K562 (cell line): ENCODE measurements around the gene LRP1B. TPM values are rescaled to one million over a fixed set of nuclear protein-coding genes. Genes with fewer than 3 reads are reported as not detected.

Experiments used
- ATAC-seq: fragments of 200-7000 bp; cut with Tn5 transposase; 3 replicates; pipeline ENCODE4 v1.9.1; 2020; ENCODE audit warnings: moderate library complexity
- BruUV-seq: library from RNA; stranded (reverse); fragments of 400-500 nt; replicated peaks from 2 replicates; lab custom pipeline; 2021; lab: Mats Ljungman, UMichigan
- CTCF ChIA-PET: fragments of 300-600 bp; formaldehyde crosslinking; extraction: SDS; loops from one replicate; lab custom pipeline; 2021; ENCODE audit warnings: low intra/inter-chr PET ratio; lab: Yijun Ruan, JAX
- POLR2A ChIA-PET: fragments of 300-600, 350-650 bp; sonication (Branson Sonifier 250); formaldehyde crosslinking; extraction: SDS; loops from one replicate; lab custom pipeline; 2021; ENCODE audit warnings: antibody characterized with exemption, inconsistent platforms; lab: Yijun Ruan, JAX
- DNase-seq, 4 experiments: peaks; one replicate each; pipeline versions ENCODE4 v3.0.0 to v3.0.0-alpha.2; 2011 to 2018; ENCODE audit warnings: low spot score in 3 of 4, mixed read lengths in 3 of 4; ENCODE audit errors: extremely low read depth in 1 of 4
- FAIRE-seq: peaks from 2 replicates; lab custom pipeline; 2011; peaks lifted over from hg19 to GRCh38; lab: Jason Lieb, UNC
- H2AFZ ChIP-seq: 2 replicates; pipeline ENCODE4 v1.6.0; 2011; ENCODE audit warnings: low read depth, low read length, control low read depth, inconsistent platforms
- H3K27ac ChIP-seq: fragments of 200-600 bp; 3 replicates; pipeline ENCODE4 v1.8.0; 2011; ENCODE audit warnings: low read depth, mild to moderate bottlenecking, control low read depth, inconsistent platforms, low read length, moderate library complexity, mixed read lengths; ENCODE audit errors: extremely low read depth
- H3K27me3 ChIP-seq, 2 experiments: fragments of 300-600 bp in 1 of 2; 2 replicates in 1 of 2; 3 replicates in 1 of 2; pipeline versions ENCODE4 v1.6.0 to v1.8.0; 2011; ENCODE audit warnings: inconsistent platforms in 2 of 2, low read length in 2 of 2, mild to moderate bottlenecking in 1 of 2, mixed read lengths in 1 of 2, moderate library complexity in 1 of 2; ENCODE audit not compliant: control insufficient read depth in 2 of 2, insufficient read depth in 2 of 2
- H3K36me3 ChIP-seq: fragments of 300-600 bp; 3 replicates; pipeline ENCODE4 v1.8.0; 2011; ENCODE audit warnings: mild to moderate bottlenecking, low read length, inconsistent platforms; ENCODE audit not compliant: control insufficient read depth, insufficient read depth
- H3K4me1 ChIP-seq, 2 experiments: fragments of 200-600 bp in 1 of 2; replicated peaks in 1 of 2; 2 replicates in 1 of 2; 3 replicates in 1 of 2; pipeline versions ENCODE4 v1.5.1 to v1.8.0; 2011; ENCODE audit warnings: inconsistent platforms in 2 of 2, low read length in 2 of 2, mild to moderate bottlenecking in 1 of 2, mixed read lengths in 1 of 2, moderate library complexity in 1 of 2; ENCODE audit not compliant: control insufficient read depth in 2 of 2, insufficient read depth in 2 of 2
- H3K4me2 ChIP-seq: 2 replicates; pipeline ENCODE4 v1.6.1; 2011; ENCODE audit warnings: low read length, control low read depth, inconsistent platforms, mixed read lengths; ENCODE audit not compliant: insufficient read depth
- H3K4me3 ChIP-seq: fragments of 200-600 bp; sonication (generic), shearing (Covaris generic); 2 replicates; pipeline ENCODE4 v1.5.1; 2016; ENCODE audit warnings: control low read depth, inconsistent platforms
- H3K79me2 ChIP-seq: fragments of 200-600 bp; 3 replicates; pipeline ENCODE4 v1.8.0; 2011; ENCODE audit warnings: low read length, inconsistent platforms; ENCODE audit not compliant: control insufficient read depth, insufficient read depth
- H3K9ac ChIP-seq, 2 experiments: 2 replicates each; pipeline versions ENCODE4 v1.6.0 to v1.6.1; 2011; ENCODE audit warnings: low read depth in 2 of 2, low read length in 2 of 2, control low read depth in 1 of 2, inconsistent platforms in 1 of 2, mild to moderate bottlenecking in 1 of 2, mixed read lengths in 1 of 2; ENCODE audit not compliant: insufficient read depth in 1 of 2
- H3K9me1 ChIP-seq: one replicate; pipeline ENCODE4 v1.6.0; 2011; ENCODE audit warnings: inconsistent platforms, mild to moderate bottlenecking, low read length, moderate library complexity; ENCODE audit not compliant: control insufficient read depth, insufficient read depth
- H3K9me3 ChIP-seq: replicated peaks from 2 replicates; pipeline ENCODE4 v1.5.1; 2011; ENCODE audit warnings: low read depth, low read length, inconsistent platforms; ENCODE audit not compliant: control insufficient read depth, insufficient read depth
- H4K20me1 ChIP-seq: replicated peaks from 2 replicates; pipeline ENCODE4 v1.6.1; 2011; ENCODE audit warnings: low read length, inconsistent platforms, mixed read lengths; ENCODE audit not compliant: control insufficient read depth, insufficient read depth
- KAT8 ChIP-seq: fragments of 450-650 bp; IDR thresholded peaks from 2 replicates; pipeline ENCODE4 v1.6.1; 2016; ENCODE audit warnings: low read depth, mild to moderate bottlenecking
- NFIX ChIP-seq: fragments of 250-450 bp; sonication (Bioruptor Pico); IDR thresholded peaks from 2 replicates; pipeline ENCODE4 v1.4.0; 2020; ENCODE audit warnings: low read depth, mild to moderate bottlenecking, moderate library complexity
- RERE ChIP-seq: sonication (generic); formaldehyde crosslinking; IDR thresholded peaks from 2 replicates; pipeline ENCODE4 v1.8.0; 2023; ENCODE audit warnings: missing genetic modification reagents, mild to moderate bottlenecking, borderline replicate concordance
- SIRT6 ChIP-seq: IDR thresholded peaks from one replicate; pipeline ENCODE4 v1.6.1; 2012; ENCODE audit warnings: low read depth, mild to moderate bottlenecking, control low read depth, inconsistent platforms, low read length, moderate library complexity
- SMC3 ChIP-seq: conservative IDR thresholded peaks from 2 replicates; pipeline ENCODE4 v1.6.1; 2011; ENCODE audit warnings: low read depth, low read length, improper control_type of control experiment; ENCODE audit not compliant: insufficient read depth
- ZBTB2 ChIP-seq: fragments of 450-650 bp; IDR thresholded peaks from 2 replicates; pipeline ENCODE4 v1.6.1; 2016; ENCODE audit warnings: antibody characterized with exemption
- ZNF324 ChIP-seq: fragments of 250-450 bp; sonication (Bioruptor Pico); IDR thresholded peaks from 2 replicates; pipeline ENCODE4 v1.4.0; 2020; ENCODE audit warnings: mild to moderate bottlenecking
- ZNF780A ChIP-seq: fragments of 250-450 bp; sonication (Bioruptor Pico); IDR thresholded peaks from 2 replicates; pipeline ENCODE4 v1.5.0; 2021; ENCODE audit warnings: mild to moderate bottlenecking
- WGBS: fragments of 100-300 bp; shearing (Covaris generic); methylation state at CpG from one replicate; pipeline ENCODE4 v1.1.6; 2016; ENCODE audit warnings: low coverage, mixed read lengths; ENCODE audit not compliant: insufficient coverage; ENCODE audit errors: missing lambda C conversion rate; 5-methylcytosine and 5-hydroxymethylcytosine counted together
- in situ Hi-C: fragments of 300-500 bp; cut with MboI; formaldehyde crosslinking; loops from 4 replicates; pipeline ENCODE4 v1.15.0; 2018; ENCODE audit warnings: inconsistent platforms, mixed read lengths
- intact Hi-C: fragments of 100-400 bp; cut with micrococcal nuclease; formaldehyde crosslinking; loops from 2 replicates; pipeline ENCODE4 v1.14.2; 2022
- polyA plus RNA-seq, 8 experiments: library from polyadenylated mRNA; depleted of rRNA in 4 of 8; stranded (reverse) in 5 of 8; unstranded in 3 of 8; fragments of >200 nt; fragmentation: Nextera tagmentation in 2 of 8; fragmentation: Illumina TruSeq in 1 of 8; extraction: Ambion mirVana in 2 of 8; extraction: Trizol in 1 of 8; gene quantifications; 2 replicates each; pipeline versions ENCODE4 v1.2.1 to v1.2.3, GENCODE V29; 2011 to 2014; ENCODE audit warnings: inconsistent platforms in 1 of 8, missing spikeins in 1 of 8
- total RNA-seq, 7 experiments: library from RNA; depleted of rRNA in 6 of 7; stranded (reverse); fragments of >200 nt in 6 of 7; fragmentation: Illumina TruSeq in 2 of 7; extraction: Trizol in 2 of 7; gene quantifications; 2 replicates each; pipeline versions ENCODE4 v1.2.1 to v1.2.3, GENCODE V29; 2011 to 2021; ENCODE audit warnings: low replicate concordance in 1 of 7
- TF ChIP-seq, protein P1 (sequence below): sonication (generic); formaldehyde crosslinking; IDR thresholded peaks from 2 replicates; pipeline ENCODE4 v1.8.1; 2023; ENCODE audit warnings: mild to moderate bottlenecking, missing genetic modification reagents
- TF ChIP-seq, protein P2 (sequence below): fragments of 250-450 bp; sonication (Bioruptor Pico); IDR thresholded peaks from 2 replicates; pipeline ENCODE4 v1.5.0; 2021; ENCODE audit warnings: mild to moderate bottlenecking, moderate library complexity

Gene LRP1B
- total and polyA plus RNA-seq, 9 of the 15 experiments (the other 6 are each of a cell fraction or from before 2014, with no cell fraction given): not detected

DNA sequence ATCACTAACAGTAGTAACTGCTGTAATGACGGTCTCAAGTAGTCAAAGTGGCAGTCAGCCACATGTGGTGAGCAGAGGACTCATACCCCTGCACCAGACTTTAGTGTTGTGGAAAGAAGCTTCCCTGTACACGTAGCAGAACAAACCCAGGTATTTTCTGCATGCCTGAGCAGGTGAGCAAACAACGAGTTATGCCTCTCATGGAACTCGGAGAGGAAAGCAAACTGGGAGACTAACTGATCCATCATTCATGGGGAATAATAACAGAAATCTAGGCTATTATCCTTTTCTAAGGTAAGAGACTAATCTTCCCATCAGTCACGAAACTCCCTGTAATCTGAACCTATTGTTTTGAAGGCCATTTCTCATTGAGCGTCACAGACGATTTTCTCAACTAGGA is 1855.4 kb downstream of the LRP1B start:
- POLR2A ChIA-PET: no interaction called here
- TF ChIP-seq, protein P1, sequence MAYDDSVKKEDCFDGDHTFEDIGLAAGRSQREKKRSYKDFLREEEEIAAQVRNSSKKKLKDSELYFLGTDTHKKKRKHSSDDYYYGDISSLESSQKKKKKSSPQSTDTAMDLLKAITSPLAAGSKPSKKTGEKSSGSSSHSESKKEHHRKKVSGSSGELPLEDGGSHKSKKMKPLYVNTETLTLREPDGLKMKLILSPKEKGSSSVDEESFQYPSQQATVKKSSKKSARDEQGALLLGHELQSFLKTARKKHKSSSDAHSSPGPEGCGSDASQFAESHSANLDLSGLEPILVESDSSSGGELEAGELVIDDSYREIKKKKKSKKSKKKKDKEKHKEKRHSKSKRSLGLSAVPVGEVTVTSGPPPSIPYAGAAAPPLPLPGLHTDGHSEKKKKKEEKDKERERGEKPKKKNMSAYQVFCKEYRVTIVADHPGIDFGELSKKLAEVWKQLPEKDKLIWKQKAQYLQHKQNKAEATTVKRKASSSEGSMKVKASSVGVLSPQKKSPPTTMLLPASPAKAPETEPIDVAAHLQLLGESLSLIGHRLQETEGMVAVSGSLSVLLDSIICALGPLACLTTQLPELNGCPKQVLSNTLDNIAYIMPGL: no peak
- TF ChIP-seq, protein P2, sequence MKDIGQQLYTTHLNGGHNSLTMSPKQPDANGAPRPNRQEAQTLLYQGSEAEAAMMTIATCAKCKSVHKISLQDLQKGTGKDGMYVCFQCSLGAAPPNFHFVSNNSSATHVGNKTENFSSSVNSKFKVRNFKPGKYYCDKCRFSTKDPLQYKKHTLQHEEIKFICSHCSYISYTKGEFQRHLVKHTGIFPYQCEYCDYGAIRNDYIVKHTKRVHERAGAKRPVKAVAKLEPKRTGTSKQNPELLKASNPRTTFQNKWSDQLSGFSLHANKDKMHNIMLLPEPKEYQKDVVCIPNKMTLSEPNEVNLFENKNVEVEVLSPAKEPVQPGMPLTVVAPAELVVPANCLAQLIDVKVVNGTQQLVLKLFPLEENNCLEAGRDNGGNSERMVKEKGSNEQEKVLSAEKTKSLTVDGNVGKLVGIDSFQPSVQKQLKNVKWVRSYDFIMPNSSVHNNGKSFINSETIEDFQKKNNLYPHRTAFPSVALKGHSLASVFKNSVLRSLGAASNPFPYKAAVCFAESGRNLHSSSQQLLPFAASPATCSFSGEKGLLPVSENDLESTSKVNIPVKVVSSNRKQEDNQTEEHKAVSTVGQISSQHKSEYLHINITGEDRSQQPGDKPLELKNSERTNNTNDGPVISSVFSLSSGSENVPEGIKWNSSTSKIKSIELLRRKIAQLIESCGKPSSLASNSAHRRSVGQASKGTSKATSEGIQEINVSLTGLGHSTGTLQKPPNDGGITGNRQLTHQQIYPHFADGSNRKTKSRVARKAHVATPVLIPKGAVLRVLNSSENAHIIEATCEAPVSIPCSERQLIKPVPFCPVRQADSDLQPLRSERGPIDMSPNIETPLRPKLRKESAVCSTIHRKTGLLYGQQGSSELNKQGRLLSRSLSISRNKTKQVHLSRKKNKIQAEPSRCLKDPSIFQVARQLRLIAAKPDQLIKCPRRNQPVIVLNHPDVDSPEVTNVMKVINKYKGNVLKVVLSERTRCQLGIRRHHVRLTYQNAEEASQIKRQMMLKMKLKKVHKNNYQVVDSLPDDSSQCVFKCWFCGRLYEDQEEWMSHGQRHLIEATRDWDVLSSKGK (CRISPR knock-in tag): no peak
- TF ChIP-seq ZNF780A (CRISPR knock-in tag): no peak
- TF ChIP-seq SMC3: no peak
- no peak for TF ChIP-seq NFIX
- no peak for TF ChIP-seq RERE
- no peak for TF ChIP-seq KAT8
- TF ChIP-seq SIRT6: no peak
- no peak for TF ChIP-seq ZBTB2
- no peak for TF ChIP-seq ZNF324 (CRISPR knock-in tag)

More for the DNA sequence above, 1855.4 kb downstream of the LRP1B start:
- FAIRE-seq (no peak), ATAC-seq (no peak), DNase-seq (no peak)
- Histone ChIP-seq H3K9me3 (no peaks in the 10 kb centered on the region), H3K9ac (no peak overlapping the region), H3K27ac (no peak overlapping the region), H2AFZ (no peak overlapping the region), H3K36me3 (no peaks in the 10 kb centered on the region), H3K4me2 (no peak overlapping the region), H3K27me3 (no peaks in the 10 kb centered on the region), H3K9me1 (no peaks in the 10 kb centered on the region), H3K4me3 (no peak overlapping the region), H3K79me2 (no peaks in the 10 kb centered on the region), H3K4me1 (no peaks in the 10 kb centered on the region), H4K20me1 (no peaks in the 10 kb centered on the region)
- BruUV-seq: no TSS peak
- 4% methylated on average over 5 of the region's 7 CpGs for WGBS
- CTCF ChIA-PET: no interaction called here
- intact Hi-C loops (no loop called here), in situ Hi-C loops (no loop called here)
